CD14-positive monocyte (primary cell): ENCODE measurements around the gene NUP188. TPM values are rescaled to one million over a fixed set of nuclear protein-coding genes. Genes with fewer than 3 reads are reported as not detected.

Experiments
- DNase-seq, 3 donors: peaks; one replicate each; pipeline ENCODE4 v3.0.0-alpha.2; 2011 to 2022
- H2AFZ ChIP-seq: 2 replicates; pipeline ENCODE4 v1.6.0; 2012; ENCODE audit warnings: mild to moderate bottlenecking, low read depth, low read length, inconsistent platforms; ENCODE audit not compliant: insufficient read depth, poor library complexity, severe bottlenecking
- H3K27ac ChIP-seq, 2 donors: 1 replicate in 1 of 2; 2 replicates in 1 of 2; pipeline ENCODE4 v1.5.1; 2012 to 2013; ENCODE audit warnings: low read length in 2 of 2, control low read depth in 1 of 2, inconsistent platforms in 1 of 2, low read depth in 1 of 2, mild to moderate bottlenecking in 1 of 2
- H3K27me3 ChIP-seq, 2 donors: one replicate each; pipeline versions ENCODE4 v1.6.0 to v1.6.1; 2011 to 2013; ENCODE audit warnings: low read length in 2 of 2; ENCODE audit not compliant: control insufficient read depth in 2 of 2, insufficient read depth in 2 of 2
- H3K36me3 ChIP-seq, 2 donors: replicated peaks in 1 of 2; 1 replicate in 1 of 2; 2 replicates in 1 of 2; pipeline versions ENCODE4 v1.5.1 to v1.6.1; 2012 to 2013; ENCODE audit warnings: low read length in 2 of 2, control low read depth in 1 of 2, inconsistent platforms in 1 of 2, mild to moderate bottlenecking in 1 of 2; ENCODE audit not compliant: insufficient read depth in 2 of 2, control insufficient read depth in 1 of 2
- H3K4me1 ChIP-seq, 2 donors: 1 replicate in 1 of 2; 2 replicates in 1 of 2; pipeline versions ENCODE4 v1.5.1 to v1.6.1; 2012 to 2013; ENCODE audit warnings: low read length in 2 of 2, control low read depth in 1 of 2, inconsistent platforms in 1 of 2, mild to moderate bottlenecking in 1 of 2, moderate library complexity in 1 of 2; ENCODE audit not compliant: insufficient read depth in 2 of 2, control insufficient read depth in 1 of 2
- H3K4me2 ChIP-seq: replicated peaks from 2 replicates; pipeline ENCODE3; 2012; ENCODE audit warnings: low read length, moderate library complexity, mild to moderate bottlenecking; ENCODE audit not compliant: poor library complexity, severe bottlenecking; ENCODE audit errors: extremely low read depth
- H3K4me3 ChIP-seq, 3 experiments: fragments of 200-600 bp in 1 of 3; sonication (generic) in 1 of 3; replicated peaks in 1 of 3; 1 replicate in 2 of 3; 2 replicates in 1 of 3; pipeline ENCODE4 v1.5.1; 2011 to 2013; ENCODE audit warnings: low read length in 3 of 3, mild to moderate bottlenecking in 3 of 3, control low read depth in 2 of 3, low read depth in 2 of 3, inconsistent platforms in 1 of 3, moderate library complexity in 1 of 3
- H3K79me2 ChIP-seq: 2 replicates; pipeline ENCODE4 v1.6.0; 2012; ENCODE audit warnings: mild to moderate bottlenecking, control low read depth, inconsistent platforms, low read length, moderate library complexity; ENCODE audit not compliant: insufficient read depth
- H3K9ac ChIP-seq: 2 replicates; pipeline ENCODE4 v1.6.0; 2017; ENCODE audit warnings: low read length, mild to moderate bottlenecking; ENCODE audit not compliant: insufficient read depth, poor library complexity, severe bottlenecking
- H3K9me3 ChIP-seq, 2 donors: replicated peaks in 1 of 2; 1 replicate in 1 of 2; 2 replicates in 1 of 2; pipeline versions ENCODE4 v1.5.1 to v1.6.1; 2012 to 2013; ENCODE audit warnings: low read length in 2 of 2, control low read depth in 1 of 2; ENCODE audit not compliant: control insufficient read depth in 1 of 2, insufficient read depth in 1 of 2
- H4K20me1 ChIP-seq: 2 replicates; pipeline ENCODE4 v1.6.0; 2012; ENCODE audit warnings: mild to moderate bottlenecking, low read length, control low read depth, moderate library complexity; ENCODE audit not compliant: insufficient read depth
- H3K27ac Mint-ChIP-seq, 7 donors: one replicate each; pipeline ENCODE4 v1.8.0; 2020; ENCODE audit warnings: mild to moderate bottlenecking in 7 of 7, mixed read lengths in 7 of 7, moderate library complexity in 6 of 7, inconsistent platforms in 2 of 7
- H3K27me3 Mint-ChIP-seq, 3 donors: one replicate each; pipeline ENCODE4 v1.8.0; 2021 to 2022; ENCODE audit warnings: low read depth in 3 of 3, mild to moderate bottlenecking in 3 of 3, mixed read lengths in 3 of 3, moderate library complexity in 3 of 3, inconsistent platforms in 1 of 3
- H3K36me3 Mint-ChIP-seq, 2 donors: one replicate each; pipeline ENCODE4 v1.8.0; 2020; ENCODE audit warnings: mixed read lengths in 2 of 2, inconsistent platforms in 1 of 2, mild to moderate bottlenecking in 1 of 2
- H3K4me1 Mint-ChIP-seq: one replicate; pipeline ENCODE4 v1.8.0; 2020; ENCODE audit warnings: mild to moderate bottlenecking, mixed read lengths
- H3K4me3 Mint-ChIP-seq, 2 donors: one replicate each; pipeline ENCODE4 v1.8.0; 2020; ENCODE audit warnings: mild to moderate bottlenecking in 2 of 2, mixed read lengths in 2 of 2, moderate library complexity in 1 of 2
- H3K9me3 Mint-ChIP-seq, 7 donors: one replicate each; pipeline ENCODE4 v1.8.0; 2020 to 2022; ENCODE audit warnings: mixed read lengths in 7 of 7, mild to moderate bottlenecking in 6 of 7, moderate library complexity in 6 of 7, inconsistent platforms in 2 of 7
- WGBS: methylation state at CpG from one replicate; pipeline ENCODE4 v1.1.5; 2013; ENCODE audit warnings: missing lambda C conversion rate; ENCODE audit not compliant: insufficient coverage; 5-methylcytosine and 5-hydroxymethylcytosine counted together
- intact Hi-C, 2 donors: fragments of 100-400 bp; cut with micrococcal nuclease; formaldehyde crosslinking; loops; one replicate each; pipeline versions ENCODE4 v1.15.0 to v1.15.1; 2023
- polyA plus RNA-seq, 3 donors: library from polyadenylated mRNA; depleted of rRNA in 1 of 3; unstranded in 2 of 3; stranded (reverse) in 1 of 3; fragments of 300-500 nt in 2 of 3; fragments of >200 nt in 1 of 3; fragmentation: Illumina TruSeq in 2 of 3; gene quantifications; 1 replicate in 2 of 3; 2 replicates in 1 of 3; pipeline ENCODE4 v1.2.3, GENCODE V29; 2012 to 2021
- TF ChIP-seq, protein P1 (sequence below): fragments of 200-600 bp; IDR thresholded peaks from one replicate; pipeline ENCODE4 v1.8.0; 2022; ENCODE audit warnings: antibody characterized with exemption, mild to moderate bottlenecking

NUP188 gene
- polyA plus RNA-seq, 3 donors, result 10.5 to 28.2 (median 17.2) TPM

DNA sequence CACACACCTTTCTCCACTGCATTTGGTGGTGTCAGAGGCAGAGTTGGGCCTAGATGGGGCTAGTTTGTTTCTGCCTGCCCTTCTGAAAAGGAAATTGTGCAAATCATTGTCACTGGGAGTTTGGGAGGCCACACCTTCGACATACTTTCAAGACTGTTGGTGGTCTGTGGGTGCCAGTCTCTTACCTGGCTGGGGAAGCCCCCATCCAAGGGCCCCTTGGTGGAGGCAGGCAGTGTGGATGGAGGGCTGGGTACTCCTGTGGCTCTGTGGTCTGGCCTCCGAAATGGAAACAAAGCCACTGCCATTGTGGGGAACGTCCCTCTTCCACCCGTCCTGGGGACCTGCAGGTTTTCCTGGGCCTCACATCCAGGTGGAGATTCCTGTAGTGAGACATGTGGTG, 37.6 kb upstream of the NUP188 start:
- Mint-ChIP-seq H3K4me3 (no peak overlapping the region), H3K27ac (no peak overlapping the region), H3K9me3 (peaks cover 0 to 3% (median 0%) of the 10 kb centered on the region in 7 donors), H3K36me3 (peaks cover 47 to 66% of the 10 kb centered on the region in 2 donors), H3K27me3 (peaks cover 0 to 12% (median 0%) of the 10 kb centered on the region in 3 donors), H3K4me1 (no peaks in the 10 kb centered on the region)
- Histone ChIP-seq H3K4me2 (no peak overlapping the region), H3K9ac (no peak overlapping the region), H2AFZ (no peak overlapping the region), H3K27ac (no peak overlapping the region), H3K4me1 (no peaks in the 10 kb centered on the region), H3K4me3 (no peak overlapping the region), H3K36me3 (peaks cover 41 to 73% of the 10 kb centered on the region in 2 donors), H3K9me3 (no peaks in the 10 kb centered on the region), H4K20me1 (peaks cover 18% of the 10 kb centered on the region), H3K79me2 (no peaks in the 10 kb centered on the region), H3K27me3 (no peaks in the 10 kb centered on the region)
- intact Hi-C loops, result no loop called here
- 94% methylated on average over 3 of the region's 4 CpGs for WGBS
- no peak for DNase-seq
- TF ChIP-seq, protein P1, sequence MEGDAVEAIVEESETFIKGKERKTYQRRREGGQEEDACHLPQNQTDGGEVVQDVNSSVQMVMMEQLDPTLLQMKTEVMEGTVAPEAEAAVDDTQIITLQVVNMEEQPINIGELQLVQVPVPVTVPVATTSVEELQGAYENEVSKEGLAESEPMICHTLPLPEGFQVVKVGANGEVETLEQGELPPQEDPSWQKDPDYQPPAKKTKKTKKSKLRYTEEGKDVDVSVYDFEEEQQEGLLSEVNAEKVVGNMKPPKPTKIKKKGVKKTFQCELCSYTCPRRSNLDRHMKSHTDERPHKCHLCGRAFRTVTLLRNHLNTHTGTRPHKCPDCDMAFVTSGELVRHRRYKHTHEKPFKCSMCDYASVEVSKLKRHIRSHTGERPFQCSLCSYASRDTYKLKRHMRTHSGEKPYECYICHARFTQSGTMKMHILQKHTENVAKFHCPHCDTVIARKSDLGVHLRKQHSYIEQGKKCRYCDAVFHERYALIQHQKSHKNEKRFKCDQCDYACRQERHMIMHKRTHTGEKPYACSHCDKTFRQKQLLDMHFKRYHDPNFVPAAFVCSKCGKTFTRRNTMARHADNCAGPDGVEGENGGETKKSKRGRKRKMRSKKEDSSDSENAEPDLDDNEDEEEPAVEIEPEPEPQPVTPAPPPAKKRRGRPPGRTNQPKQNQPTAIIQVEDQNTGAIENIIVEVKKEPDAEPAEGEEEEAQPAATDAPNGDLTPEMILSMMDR, result no peak

DNA sequence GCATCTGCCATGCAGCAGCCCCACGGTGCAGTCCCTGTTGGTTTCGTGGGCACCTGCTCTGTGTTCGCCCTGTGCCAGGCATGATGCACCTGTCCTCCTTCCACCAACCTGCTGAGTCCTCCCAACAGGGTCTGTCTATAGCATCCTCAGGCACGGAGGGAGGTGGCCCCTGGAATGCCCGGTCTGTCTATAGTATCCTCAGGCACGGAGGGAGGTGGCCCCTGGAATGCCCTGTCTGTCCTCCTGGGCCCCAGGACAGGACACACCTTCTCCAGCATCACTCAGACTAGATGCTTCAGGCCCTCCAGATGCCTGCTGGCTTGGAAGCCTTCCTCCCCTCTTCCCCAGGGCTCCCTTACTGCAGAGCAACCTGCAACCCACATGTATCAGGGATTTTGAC, 36.6 kb upstream of the NUP188 start:
- Histone ChIP-seq H3K79me2 (no peaks in the 10 kb centered on the region), H4K20me1 (peaks cover 19% of the 10 kb centered on the region), H3K4me3 (no peak overlapping the region), H3K4me1 (no peaks in the 10 kb centered on the region), H3K9ac (no peak overlapping the region), H3K4me2 (no peak overlapping the region), H3K36me3 (peaks cover 45 to 82% of the 10 kb centered on the region in 2 donors), H3K27ac (no peak overlapping the region), H3K9me3 (no peaks in the 10 kb centered on the region), H2AFZ (no peak overlapping the region), H3K27me3 (no peaks in the 10 kb centered on the region)
- H3K4me1 Mint-ChIP-seq, result no peaks in the 10 kb centered on the region
- 100% methylated on average over 6 of the region's 6 CpGs for WGBS
- no peak for DNase-seq
- TF ChIP-seq, protein P1, result no peak
- H3K4me3 Mint-ChIP-seq, result no peak overlapping the region
- intact Hi-C loops, result no loop called here
- H3K9me3 Mint-ChIP-seq, result peaks cover 0 to 3% (median 0%) of the 10 kb centered on the region in 7 donors
- peak overlapping the region in 2 of 7 donors; percentile 10 to 54 for H3K27ac Mint-ChIP-seq
- H3K36me3 Mint-ChIP-seq, result peaks cover 53 to 72% of the 10 kb centered on the region in 2 donors
- H3K27me3 Mint-ChIP-seq, result peaks cover 0 to 12% (median 0%) of the 10 kb centered on the region in 3 donors
